AG10803 (cell line): ENCODE measurements around the gene PTPRS.

Experiments
- DNase-seq: peaks from one replicate; pipeline ENCODE4 v3.0.0; 2010; ENCODE audit warnings: low read depth
- H3K4me3 ChIP-seq: 2 replicates; pipeline ENCODE4 v1.5.1; 2011; ENCODE audit warnings: mild to moderate bottlenecking, low read length, control low read depth
- CTCF ChIP-seq: conservative IDR thresholded peaks from 2 replicates; pipeline ENCODE4 v1.5.1; 2011; ENCODE audit warnings: mild to moderate bottlenecking, low read length, control low read depth, inconsistent platforms

PTPRS gene

GRCh38 chr19:5326545-5326944 is 14.1 kb downstream of the PTPRS start:
- DNase-seq = no peak
- no peak for TF ChIP-seq CTCF
- no peak overlapping the region for H3K4me3 ChIP-seq

GRCh38 chr19:5324947-5325346 is 15.7 kb downstream of the PTPRS start:
- no peak for DNase-seq
- TF ChIP-seq CTCF = no peak
- H3K4me3 ChIP-seq = no peak overlapping the region

GRCh38 chr19:5323475-5323811 is 17.2 kb downstream of the PTPRS start:
- no peak overlapping the region for H3K4me3 ChIP-seq
- no peak for TF ChIP-seq CTCF
- no peak for DNase-seq

GRCh38 chr19:5321851-5322681 is 18.5 kb downstream of the PTPRS start:
- DNase-seq = no peak
- H3K4me3 ChIP-seq = no peak overlapping the region
- no peak for TF ChIP-seq CTCF

- no peak overlapping the region for H3K4me3 ChIP-seq
- TF ChIP-seq CTCF = no peak
- no peak for DNase-seq
Measured at GRCh38 chr19:5321066-5321642, 19.5 kb downstream of the PTPRS start.

GRCh38 chr19:5319516-5319915 is 21.1 kb downstream of the PTPRS start:
- no peak overlapping the region for H3K4me3 ChIP-seq
- TF ChIP-seq CTCF = no peak
- no peak for DNase-seq

GRCh38 chr19:5318306-5318705 is 22.3 kb downstream of the PTPRS start:
- TF ChIP-seq CTCF = no peak
- DNase-seq = no peak

More at GRCh38 chr19:5318306-5318705, 22.3 kb downstream of the PTPRS start:
- H3K4me3 ChIP-seq = no peak overlapping the region
